ENCODE results near the gene C15orf39. TPM values are rescaled to one million over a fixed set of nuclear protein-coding genes. Genes with fewer than 3 reads are reported as not detected.

The C15orf39 gene
- total RNA-seq, 1 experiment from 2014 or later: 41.3 TPM

- intact Hi-C loops (cut with micrococcal nuclease; ENCODE audit: unreplicated experiment): no loop called here
- Histone ChIP-seq H3K9me3 (ENCODE audit: insufficient read depth, low read depth) (no peaks in the 10 kb centered on the region), H3K4me2 (no peak overlapping the region), H3K9me2 (ENCODE audit: insufficient read depth) (no peaks in the 10 kb centered on the region), H3K27me3 (ENCODE audit: insufficient read depth, low read depth) (peaks cover 73% of the 10 kb centered on the region), H3K4me3 (no peak overlapping the region), H2AFZ (no peak overlapping the region), H3K36me3 (ENCODE audit: low read depth) (no peaks in the 10 kb centered on the region), H4K20me1 (ENCODE audit: insufficient read depth) (no peaks in the 10 kb centered on the region), H3K4me1 (replicated peaks; ENCODE audit: insufficient read depth) (no peaks in the 10 kb centered on the region), H3K27ac (no peak overlapping the region), H3K79me2 (ENCODE audit: low read depth) (no peaks in the 10 kb centered on the region), H3F3A (ENCODE audit: insufficient read depth, low read depth) (no peaks in the 10 kb centered on the region)
- ChIA-PET POLR2A (ENCODE audit: unreplicated experiment) (interaction anchor here (0.6 kb wide), 1 partner anchor 319 kb away, joined by 3 read pairs; no protein-coding TSS in a partner anchor), CTCF (no interaction called here)
- DNase-seq: no peak
- no peak for TF ChIP-seq CTCF (conservative IDR thresholded peaks at IDR 0.05)
- no peak for TF ChIP-seq EZH2 (IDR thresholded peaks at IDR 0.05; ENCODE audit: low read depth)
- no TSS peak for BruUV-seq (replicated peaks)
Measured at GRCh38 chr15:75230551-75231371, 29.1 kb downstream of the C15orf39 start.

- BruUV-seq (replicated peaks): no TSS peak
- CTCF ChIA-PET: no interaction called here
- no peak for TF ChIP-seq CTCF (conservative IDR thresholded peaks at IDR 0.05)
- TF ChIP-seq EZH2 (IDR thresholded peaks at IDR 0.05; ENCODE audit: low read depth): no peak
Measured at GRCh38 chr15:75231836-75232235, 30.2 kb downstream of the C15orf39 start.

GRCh38 chr15:75232252-75232813 is 30.7 kb downstream of the C15orf39 start:
- peaks cover 67% of the 10 kb centered on the region for H3K27me3 ChIP-seq (ENCODE audit: insufficient read depth, low read depth)
- BruUV-seq (replicated peaks): no TSS peak
- ChIA-PET CTCF (no interaction called here), POLR2A (ENCODE audit: unreplicated experiment) (no interaction called here)
- H4K20me1 ChIP-seq (ENCODE audit: insufficient read depth): no peaks in the 10 kb centered on the region
- no peaks in the 10 kb centered on the region for H3K9me3 ChIP-seq (ENCODE audit: insufficient read depth, low read depth)
- no peaks in the 10 kb centered on the region for H3K36me3 ChIP-seq (ENCODE audit: low read depth)
- no peaks in the 10 kb centered on the region for H3F3A ChIP-seq (ENCODE audit: insufficient read depth, low read depth)
- no peak for DNase-seq
- no peaks in the 10 kb centered on the region for H3K4me1 ChIP-seq (replicated peaks; ENCODE audit: insufficient read depth)
- intact Hi-C loops (cut with micrococcal nuclease; ENCODE audit: unreplicated experiment): no loop called here
- TF ChIP-seq EZH2 (IDR thresholded peaks at IDR 0.05; ENCODE audit: low read depth) (no peak), CTCF (conservative IDR thresholded peaks at IDR 0.05) (no peak)
- no peak overlapping the region for H3K4me2 ChIP-seq
- no peaks in the 10 kb centered on the region for H3K79me2 ChIP-seq (ENCODE audit: low read depth)
- H3K27ac ChIP-seq: no peak overlapping the region
- H3K4me3 ChIP-seq: no peak overlapping the region
- no peaks in the 10 kb centered on the region for H3K9me2 ChIP-seq (ENCODE audit: insufficient read depth)
- no peak overlapping the region for H2AFZ ChIP-seq

More at GRCh38 chr15:75231836-75232235, 30.2 kb downstream of the C15orf39 start:
- no peaks in the 10 kb centered on the region for H3K4me1 ChIP-seq (replicated peaks; ENCODE audit: insufficient read depth)
- no peaks in the 10 kb centered on the region for H3K9me2 ChIP-seq (ENCODE audit: insufficient read depth)
- H4K20me1 ChIP-seq (ENCODE audit: insufficient read depth): no peaks in the 10 kb centered on the region
- H3K79me2 ChIP-seq (ENCODE audit: low read depth): no peaks in the 10 kb centered on the region
- no peak overlapping the region for H2AFZ ChIP-seq
- H3K27ac ChIP-seq: no peak overlapping the region
- DNase-seq: no peak
- POLR2A ChIA-PET (ENCODE audit: unreplicated experiment): no interaction called here
- peaks cover 72% of the 10 kb centered on the region for H3K27me3 ChIP-seq (ENCODE audit: insufficient read depth, low read depth)
- H3F3A ChIP-seq (ENCODE audit: insufficient read depth, low read depth): no peaks in the 10 kb centered on the region
- no peaks in the 10 kb centered on the region for H3K36me3 ChIP-seq (ENCODE audit: low read depth)
- no peaks in the 10 kb centered on the region for H3K9me3 ChIP-seq (ENCODE audit: insufficient read depth, low read depth)
- no peak overlapping the region for H3K4me2 ChIP-seq
- intact Hi-C loops (cut with micrococcal nuclease; ENCODE audit: unreplicated experiment): no loop called here
- no peak overlapping the region for H3K4me3 ChIP-seq
